ENCODE measurements around the gene APBA2.

Gene APBA2

DNA sequence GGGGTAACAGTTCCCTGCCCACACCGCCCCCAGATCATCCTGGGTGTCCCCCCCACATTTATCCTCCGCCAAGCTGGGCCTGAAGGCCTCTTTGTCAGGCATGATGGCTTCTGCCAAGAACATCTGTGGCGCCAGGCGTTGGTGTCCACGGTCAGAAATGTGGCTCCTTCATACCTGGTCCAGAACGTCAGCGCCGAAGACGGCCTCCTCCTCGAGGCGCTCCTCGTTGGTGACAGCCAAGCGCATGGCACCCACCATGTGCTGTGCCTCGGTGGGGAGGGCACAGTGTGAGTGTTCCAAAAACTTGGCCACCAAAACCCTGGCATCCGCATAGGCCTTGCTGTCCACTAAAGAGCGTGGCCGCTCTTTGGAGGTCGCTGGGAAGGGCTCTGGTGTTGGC is 237.4 kb downstream of the APBA2 start:
- Histone ChIP-seq H3K4me1 (ENCODE audit: low read length) (no peaks in the 10 kb centered on the region), H3K9ac (ENCODE audit: low read length) (no peak overlapping the region), H3K27me3 (replicated peaks; ENCODE audit: insufficient read depth, low read length) (no peaks in the 10 kb centered on the region)

DNA sequence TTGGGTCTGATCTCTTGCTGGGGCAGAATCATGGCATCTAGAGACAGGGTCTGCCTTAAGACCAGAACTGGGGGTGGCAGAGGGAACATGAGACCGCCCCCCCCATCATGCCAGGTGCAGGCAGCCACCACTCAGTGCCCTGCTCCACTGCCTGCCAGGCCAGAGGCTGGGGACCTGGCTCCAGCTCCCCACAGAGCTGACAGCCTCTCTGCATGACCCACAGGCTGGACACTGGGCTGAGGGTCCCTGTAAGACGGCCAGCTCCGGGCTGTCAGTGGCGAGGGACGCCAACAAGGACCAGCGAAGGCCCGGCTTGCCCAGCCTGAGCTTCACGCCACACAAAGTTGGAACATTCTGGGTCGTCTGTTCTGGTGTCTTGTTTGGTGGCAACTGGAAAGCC is 238.2 kb downstream of the APBA2 start:
- H3K4me2 ChIP-seq (ENCODE audit: low read depth, low read length) = no peak overlapping the region
- no peak overlapping the region for H2AFZ ChIP-seq (ENCODE audit: low read length)
- no peak overlapping the region for H3K9ac ChIP-seq (ENCODE audit: low read length)
- H3K9me3 ChIP-seq (replicated peaks; ENCODE audit: insufficient read depth, low read length) = no peaks in the 10 kb centered on the region
- no peaks in the 10 kb centered on the region for H3K36me3 ChIP-seq (replicated peaks; ENCODE audit: insufficient read depth, low read length)
- DNase-seq = no peak
- no peaks in the 10 kb centered on the region for H3K27me3 ChIP-seq (replicated peaks; ENCODE audit: insufficient read depth, low read length)
- H3K27ac ChIP-seq (ENCODE audit: low read length) = no peak overlapping the region
- H3K9me2 ChIP-seq (replicated peaks; ENCODE audit: insufficient read depth, low read length) = no peaks in the 10 kb centered on the region
- H3K4me3 ChIP-seq (ENCODE audit: low read length) = no peak overlapping the region
- H3K4me1 ChIP-seq (ENCODE audit: low read length) = no peaks in the 10 kb centered on the region
- TF ChIP-seq, protein P1, sequence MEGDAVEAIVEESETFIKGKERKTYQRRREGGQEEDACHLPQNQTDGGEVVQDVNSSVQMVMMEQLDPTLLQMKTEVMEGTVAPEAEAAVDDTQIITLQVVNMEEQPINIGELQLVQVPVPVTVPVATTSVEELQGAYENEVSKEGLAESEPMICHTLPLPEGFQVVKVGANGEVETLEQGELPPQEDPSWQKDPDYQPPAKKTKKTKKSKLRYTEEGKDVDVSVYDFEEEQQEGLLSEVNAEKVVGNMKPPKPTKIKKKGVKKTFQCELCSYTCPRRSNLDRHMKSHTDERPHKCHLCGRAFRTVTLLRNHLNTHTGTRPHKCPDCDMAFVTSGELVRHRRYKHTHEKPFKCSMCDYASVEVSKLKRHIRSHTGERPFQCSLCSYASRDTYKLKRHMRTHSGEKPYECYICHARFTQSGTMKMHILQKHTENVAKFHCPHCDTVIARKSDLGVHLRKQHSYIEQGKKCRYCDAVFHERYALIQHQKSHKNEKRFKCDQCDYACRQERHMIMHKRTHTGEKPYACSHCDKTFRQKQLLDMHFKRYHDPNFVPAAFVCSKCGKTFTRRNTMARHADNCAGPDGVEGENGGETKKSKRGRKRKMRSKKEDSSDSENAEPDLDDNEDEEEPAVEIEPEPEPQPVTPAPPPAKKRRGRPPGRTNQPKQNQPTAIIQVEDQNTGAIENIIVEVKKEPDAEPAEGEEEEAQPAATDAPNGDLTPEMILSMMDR (IDR thresholded peaks at IDR 0.05; ENCODE audit: low read length) = no peak
- TF ChIP-seq EZH2 (optimal IDR thresholded peaks at IDR 0.05; ENCODE audit: low read depth, low read length) (no peak), EZH2phosphoT487 (IDR thresholded peaks at IDR 0.05; ENCODE audit: low read length) (no peak)
- no peaks in the 10 kb centered on the region for H3K79me2 ChIP-seq (ENCODE audit: low read length)
- H4K20me1 ChIP-seq (ENCODE audit: insufficient read depth, low read length) = no peaks in the 10 kb centered on the region
- H3F3A ChIP-seq (ENCODE audit: insufficient read depth, low read length) = no peaks in the 10 kb centered on the region

More for the DNA sequence above, 237.4 kb downstream of the APBA2 start:
- Histone ChIP-seq H3K9me2 (replicated peaks; ENCODE audit: insufficient read depth, low read length) (no peaks in the 10 kb centered on the region), H3K4me2 (ENCODE audit: low read depth, low read length) (no peak overlapping the region), H3K79me2 (ENCODE audit: low read length) (no peaks in the 10 kb centered on the region), H2AFZ (ENCODE audit: low read length) (no peak overlapping the region), H3K4me3 (ENCODE audit: low read length) (no peak overlapping the region), H4K20me1 (ENCODE audit: insufficient read depth, low read length) (no peaks in the 10 kb centered on the region), H3K27ac (ENCODE audit: low read length) (no peak overlapping the region), H3K36me3 (replicated peaks; ENCODE audit: insufficient read depth, low read length) (no peaks in the 10 kb centered on the region), H3K9me3 (replicated peaks; ENCODE audit: insufficient read depth, low read length) (no peaks in the 10 kb centered on the region), H3F3A (ENCODE audit: insufficient read depth, low read length) (no peaks in the 10 kb centered on the region)
- DNase-seq = no peak
- TF ChIP-seq EZH2phosphoT487 (IDR thresholded peaks at IDR 0.05; ENCODE audit: low read length) (no peak), EZH2 (optimal IDR thresholded peaks at IDR 0.05; ENCODE audit: low read depth, low read length) (no peak)
- TF ChIP-seq, protein P1 (IDR thresholded peaks at IDR 0.05; ENCODE audit: low read length) = no peak

DNA sequence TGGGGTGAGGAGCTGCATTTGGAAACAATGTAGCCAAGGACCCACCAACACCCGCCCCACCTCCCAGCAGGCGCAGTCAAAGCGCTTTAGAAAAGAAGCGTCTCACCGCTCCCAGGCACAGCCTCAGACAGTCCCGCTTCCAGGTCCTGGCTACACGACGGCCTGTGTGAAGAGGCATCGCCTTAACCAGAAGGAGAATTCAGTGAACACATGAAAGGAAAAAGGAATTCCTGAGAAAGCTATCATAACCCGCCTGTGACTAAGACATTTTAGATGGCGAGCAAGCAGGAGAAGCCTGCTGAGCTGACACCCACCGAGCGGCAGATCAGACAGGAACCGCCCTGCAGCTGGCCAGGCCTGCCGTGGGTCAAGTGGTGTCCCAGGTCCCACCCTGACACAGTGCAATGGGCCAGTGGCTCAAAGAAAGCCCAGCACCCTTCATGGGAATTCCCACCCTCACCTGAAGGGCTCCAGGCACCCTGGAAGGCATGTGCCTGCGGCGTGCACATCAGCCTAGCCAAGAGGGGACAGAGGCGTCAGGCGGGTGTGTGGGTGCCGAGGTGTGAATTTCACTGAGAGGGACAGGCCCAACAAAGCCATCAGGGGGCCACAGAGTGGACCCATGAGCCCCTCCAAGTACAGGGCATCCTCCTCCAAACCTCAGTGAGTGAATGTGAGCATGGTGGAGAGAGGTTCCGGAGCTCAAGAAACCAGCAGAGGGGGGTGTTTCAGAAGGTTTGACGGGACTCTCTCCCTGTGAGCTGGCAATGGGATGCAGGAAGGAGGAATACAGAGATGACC is 239.0 kb downstream of the APBA2 start:
- no peak overlapping the region for H3K9ac ChIP-seq (ENCODE audit: low read length)
- H3K9me3 ChIP-seq (replicated peaks; ENCODE audit: insufficient read depth, low read length) = no peaks in the 10 kb centered on the region
- H3K27ac ChIP-seq (ENCODE audit: low read length) = no peak overlapping the region
- no peak overlapping the region for H3K4me2 ChIP-seq (ENCODE audit: low read depth, low read length)
- DNase-seq = no peak
- no peaks in the 10 kb centered on the region for H3K9me2 ChIP-seq (replicated peaks; ENCODE audit: insufficient read depth, low read length)
- no peak overlapping the region for H2AFZ ChIP-seq (ENCODE audit: low read length)
- H3K79me2 ChIP-seq (ENCODE audit: low read length) = no peaks in the 10 kb centered on the region
- no peak overlapping the region for H3K4me3 ChIP-seq (ENCODE audit: low read length)
- no peaks in the 10 kb centered on the region for H4K20me1 ChIP-seq (ENCODE audit: insufficient read depth, low read length)
- no peaks in the 10 kb centered on the region for H3K36me3 ChIP-seq (replicated peaks; ENCODE audit: insufficient read depth, low read length)
- no peaks in the 10 kb centered on the region for H3F3A ChIP-seq (ENCODE audit: insufficient read depth, low read length)
- H3K4me1 ChIP-seq (ENCODE audit: low read length) = no peaks in the 10 kb centered on the region
- no peaks in the 10 kb centered on the region for H3K27me3 ChIP-seq (replicated peaks; ENCODE audit: insufficient read depth, low read length)
- TF ChIP-seq, protein P1 (IDR thresholded peaks at IDR 0.05; ENCODE audit: low read length) = no peak
- no peak for TF ChIP-seq EZH2phosphoT487 (IDR thresholded peaks at IDR 0.05; ENCODE audit: low read length)
- TF ChIP-seq EZH2 (optimal IDR thresholded peaks at IDR 0.05; ENCODE audit: low read depth, low read length) = no peak

All from MM.1S (cell line).